Fibroblast of skin of left biceps (primary cell): ENCODE results near the gene SSTR3.

Experiments
- DNase-seq, 2 experiments: peaks; one replicate each; pipeline ENCODE4 v3.0.0-alpha.2; 2013; ENCODE audit warnings: low read depth in 2 of 2

The SSTR3 gene

GRCh38 chr22:37197451-37198257 is 14.6 kb downstream of the SSTR3 start:
- no peak for DNase-seq

GRCh38 chr22:37196539-37197450 is 15.5 kb downstream of the SSTR3 start:
- peak; percentile 33 to 41 for DNase-seq

DNA sequence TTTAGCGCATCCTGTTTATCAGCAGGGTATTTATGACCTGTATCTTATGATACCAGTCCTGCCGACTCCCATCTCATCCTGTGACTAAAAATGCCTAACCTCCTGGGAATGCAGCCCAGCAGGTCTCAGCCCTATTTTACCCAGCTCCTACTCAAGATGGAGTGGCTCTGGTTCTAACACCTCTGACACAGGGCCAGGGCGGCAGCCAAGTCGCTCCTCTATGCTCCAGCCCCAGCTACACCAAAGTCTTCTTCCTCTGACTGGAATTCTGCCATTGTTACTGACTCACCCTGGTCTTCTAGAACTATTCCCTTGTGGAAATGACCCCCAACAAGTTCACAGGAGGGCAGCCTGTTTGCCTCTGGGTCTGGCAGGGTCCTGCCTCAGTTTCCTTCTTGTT is 16.4 kb downstream of the SSTR3 start:
- no peak for DNase-seq

DNA sequence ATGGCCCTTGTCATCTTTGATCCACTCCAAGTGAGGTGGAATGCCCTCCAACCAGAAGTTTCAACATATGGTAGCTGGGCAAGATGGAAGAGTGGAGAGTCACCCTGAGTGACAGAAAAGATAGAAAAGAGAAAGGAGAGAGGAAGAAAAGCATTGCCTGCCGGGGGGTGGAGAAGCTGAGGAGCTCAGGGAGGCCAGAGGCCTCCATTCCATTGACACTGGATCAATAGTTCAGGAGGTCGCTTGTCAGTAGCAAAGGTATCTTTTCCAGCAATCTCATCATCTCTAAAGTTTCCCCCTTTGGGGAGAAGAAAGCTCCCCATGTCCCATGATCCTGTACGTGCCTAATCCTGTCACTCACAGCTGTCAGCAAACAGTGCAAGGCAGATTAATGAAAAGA is 17.5 kb downstream of the SSTR3 start:
- no peak for DNase-seq

DNA sequence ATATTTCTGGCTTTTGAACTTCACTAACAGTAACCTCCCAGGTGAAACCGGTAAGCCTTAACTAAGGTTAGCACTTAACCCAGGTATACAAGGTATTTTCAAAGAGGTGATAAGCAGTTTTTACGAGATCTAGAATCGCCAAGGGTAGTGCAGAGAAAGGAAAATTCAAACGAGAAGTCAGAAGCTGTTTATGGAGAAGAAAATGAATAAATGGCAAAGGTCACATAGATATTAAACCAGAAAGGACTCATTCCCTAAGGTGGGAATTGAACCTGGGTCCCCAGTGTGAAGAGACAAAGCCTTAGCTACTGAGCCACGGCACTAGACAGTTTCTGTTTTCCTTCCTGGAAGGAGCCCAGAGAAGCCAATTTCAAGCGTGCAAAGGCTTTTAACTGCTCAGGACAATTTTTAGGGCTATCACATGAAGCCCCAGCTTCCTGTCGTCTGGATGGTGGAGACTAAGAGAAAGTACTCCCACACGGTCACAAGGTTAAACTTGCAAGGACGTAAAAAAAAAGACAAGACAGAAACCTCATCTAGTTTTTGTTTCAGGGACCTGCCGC is 18.6 kb downstream of the SSTR3 start:
- no peak for DNase-seq

DNA sequence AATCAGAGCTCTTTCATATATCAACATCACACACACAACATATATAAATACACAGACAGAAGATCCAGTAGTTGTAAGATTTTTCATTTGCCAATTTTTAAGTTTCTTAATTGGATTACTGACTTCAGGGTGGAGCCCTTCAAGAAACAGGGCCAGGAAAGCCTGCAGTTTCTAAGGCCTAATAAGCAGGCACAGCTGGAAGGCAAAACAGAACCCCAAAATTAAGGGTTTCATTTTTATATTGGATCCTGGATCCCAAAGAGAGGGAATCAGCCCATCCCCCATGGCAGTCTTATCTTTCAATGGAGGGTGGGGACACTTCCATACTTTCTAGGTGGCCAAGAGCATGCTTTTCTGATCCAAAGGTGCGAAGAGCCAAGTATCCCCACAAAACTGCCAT is 19.5 kb downstream of the SSTR3 start:
- no peak for DNase-seq

GRCh38 chr22:37192204-37192603 is 20.1 kb downstream of the SSTR3 start:
- no peak for DNase-seq

DNA sequence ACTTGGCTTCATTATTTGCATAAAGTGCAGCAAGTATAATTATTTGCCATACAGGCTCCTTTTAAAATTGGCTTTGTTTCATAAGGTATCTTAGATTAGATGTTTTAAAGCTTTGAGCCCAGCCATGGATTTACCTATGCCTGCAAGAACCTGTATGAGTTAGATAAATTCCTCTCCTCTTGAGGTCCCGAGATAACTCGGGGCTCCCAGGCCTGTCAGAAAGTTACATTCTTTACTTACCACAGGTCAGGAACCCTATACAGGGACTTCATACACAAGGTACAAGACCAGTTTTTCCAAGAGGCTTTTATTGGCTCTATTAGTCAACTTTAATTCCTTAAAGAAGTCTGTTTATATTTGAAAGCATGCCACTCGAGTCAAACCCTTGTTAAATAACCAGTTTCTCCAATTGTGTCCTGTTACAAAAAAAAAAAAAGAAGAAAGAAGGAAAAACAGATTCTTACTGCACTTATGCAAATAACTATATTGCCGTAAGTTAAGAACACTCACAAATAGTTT is 22.0 kb downstream of the SSTR3 start:
- no peak for DNase-seq

DNA sequence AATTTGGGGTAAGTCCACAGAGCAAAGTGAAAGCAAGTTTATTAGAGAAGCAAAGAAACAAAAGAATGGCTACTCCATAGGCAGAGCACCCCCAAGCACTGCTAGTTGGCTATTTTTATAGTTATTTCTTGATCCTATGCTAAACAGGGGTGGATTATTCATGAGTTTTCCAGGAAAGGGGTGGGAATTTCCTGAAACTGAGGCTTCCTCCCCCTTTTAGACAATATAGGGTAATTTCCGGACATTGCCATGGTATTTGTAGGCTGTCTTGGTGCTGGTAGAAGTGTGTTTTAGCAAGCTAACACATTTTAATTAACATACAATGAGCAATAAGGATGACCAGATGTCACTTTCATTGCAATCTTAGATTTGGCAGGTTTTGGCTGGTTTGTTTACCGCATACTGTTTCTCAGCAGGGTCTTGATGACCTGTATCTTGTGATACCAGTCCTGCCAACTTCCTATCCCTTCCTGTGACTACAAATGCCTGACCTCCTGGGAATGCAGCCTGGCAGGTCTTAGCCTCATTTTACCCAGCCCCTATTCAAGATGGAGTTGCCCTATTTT is 23.3 kb downstream of the SSTR3 start:
- peak in 1 of 2 experiments; percentile 30 for DNase-seq

DNA sequence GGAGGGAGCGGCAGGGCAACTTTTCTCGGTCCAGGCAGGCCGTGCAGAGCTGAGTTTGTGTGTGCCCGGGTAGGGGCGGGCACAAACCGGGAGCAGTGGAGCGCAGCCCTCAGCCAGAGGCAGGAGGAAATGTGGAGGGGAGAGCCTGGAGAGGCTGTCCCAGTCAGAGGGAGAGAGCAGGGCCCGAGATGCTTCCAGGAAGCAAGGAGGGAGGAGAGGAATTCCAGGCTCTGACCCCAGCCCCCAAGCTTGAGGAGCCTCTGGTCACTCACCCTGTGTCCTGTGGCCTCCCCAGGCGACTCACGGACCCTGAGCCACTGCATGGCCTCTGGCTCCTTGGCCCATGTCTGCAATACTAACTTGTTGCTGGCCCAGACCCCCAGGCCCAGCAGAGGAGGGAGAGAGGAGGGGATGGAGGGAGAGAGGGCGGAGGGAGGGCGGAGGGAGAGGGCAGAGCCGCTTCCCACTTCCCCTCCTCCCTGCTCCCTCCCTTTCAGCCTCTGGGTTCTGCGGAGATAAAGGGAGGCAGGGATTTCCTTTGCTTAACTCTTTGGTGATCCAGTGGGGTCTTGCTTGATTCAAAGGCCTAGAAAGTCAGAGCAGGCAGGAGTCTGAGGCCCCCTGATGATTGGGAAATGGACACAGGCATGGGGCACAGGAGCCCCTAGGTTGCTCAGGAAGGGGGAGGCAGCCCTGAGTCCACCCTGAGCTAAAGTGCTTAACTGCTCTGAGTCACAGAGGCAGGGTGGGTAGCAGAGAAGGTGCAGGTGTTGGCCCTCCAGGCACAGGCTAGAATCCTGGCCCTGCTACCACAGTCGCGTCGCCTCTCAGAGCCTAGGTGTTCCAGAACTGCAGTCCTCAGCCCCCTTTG is 24.2 kb downstream of the SSTR3 start, which contains the start of gene C1QTNF6:
TSS of gene C1QTNF6 (minus strand) at position 357 of the 871 bp plus-strand sequence. CDS start at position 323, 34 bp downstream.
- no peak for DNase-seq

GRCh38 chr22:37187552-37187890 is 24.8 kb downstream of the SSTR3 start:
- no peak for DNase-seq

- DNase-seq, result no peak
Measured at GRCh38 chr22:37186997-37187522, 25.2 kb downstream of the SSTR3 start.

DNA sequence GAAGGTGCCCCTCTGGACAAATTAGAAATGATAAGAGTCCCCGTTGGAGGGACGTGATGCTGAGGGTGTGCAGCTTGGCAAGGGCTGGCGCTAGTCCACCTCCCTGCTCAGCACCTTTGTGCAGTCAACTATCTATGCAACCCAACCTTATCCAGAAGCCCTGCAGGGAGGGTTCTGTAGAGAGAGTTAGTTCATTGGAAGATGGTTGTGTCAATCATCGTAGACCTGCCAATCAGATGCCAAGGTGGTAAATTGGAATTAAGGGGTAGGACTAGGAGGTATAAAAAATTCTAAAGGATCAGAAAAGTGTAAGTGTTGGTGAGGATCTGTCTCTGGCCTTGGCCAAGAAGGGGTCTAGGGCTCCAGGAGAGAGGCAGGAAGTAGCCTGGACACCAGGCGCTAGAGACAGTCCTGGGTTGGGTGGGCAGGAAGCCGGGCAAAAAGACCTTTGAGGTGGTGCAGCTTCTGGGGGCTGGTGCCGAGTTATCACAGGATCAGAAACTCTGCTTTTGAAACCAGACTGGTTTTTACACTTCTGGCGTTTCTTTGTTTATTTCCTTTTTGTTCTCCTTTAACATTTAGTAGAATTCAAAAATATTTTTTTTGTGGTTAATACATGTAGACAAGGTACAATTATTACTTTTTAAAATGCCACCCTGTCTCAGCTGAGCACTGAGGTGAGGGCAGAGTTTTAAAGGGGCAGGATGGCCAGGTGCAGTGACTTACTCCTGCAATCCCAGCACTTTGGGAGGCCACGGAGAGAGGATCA is 25.9 kb downstream of the SSTR3 start:
- DNase-seq, result peak; percentile 68 to 70

- DNase-seq, result no peak
Measured at GRCh38 chr22:37185646-37186227, 26.5 kb downstream of the SSTR3 start.

GRCh38 chr22:37184816-37185541 is 27.3 kb downstream of the SSTR3 start:
- DNase-seq, result no peak

DNA sequence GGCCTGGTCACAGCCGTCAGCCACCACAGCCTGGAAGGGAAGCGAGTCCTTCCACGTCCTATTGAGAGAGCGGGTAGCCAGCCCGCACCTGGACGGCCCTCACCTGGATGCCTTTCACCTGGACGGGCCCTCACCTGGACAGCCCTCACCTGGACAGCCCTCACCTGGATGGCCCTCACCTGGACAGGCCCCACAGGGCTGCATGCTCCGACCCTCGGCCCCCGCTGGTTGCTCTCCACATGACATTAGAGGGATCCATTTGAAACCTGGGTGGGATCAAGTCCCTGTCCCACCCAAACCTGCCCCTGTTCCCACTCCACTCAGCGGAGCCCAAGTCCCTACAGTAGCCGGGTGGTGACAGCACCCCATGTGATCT is 27.9 kb downstream of the SSTR3 start:
- DNase-seq, result no peak

- no peak for DNase-seq
Measured at GRCh38 chr22:37183432-37184379, 28.6 kb downstream of the SSTR3 start.

- DNase-seq, result no peak
Measured at GRCh38 chr22:37182949-37183245, 29.4 kb downstream of the SSTR3 start.
